ENCODE results near the gene TMEM184B. TPM values are rescaled to one million over a fixed set of nuclear protein-coding genes. Genes with fewer than 3 reads are reported as not detected.

Gene TMEM184B
- total and polyA plus RNA-seq, 2 donors from 2014 or later: 22.9 to 54.1 TPM

GRCh38 chr22:38221407-38221806 is 51.4 kb downstream of the TMEM184B start:
- no peak for TF ChIP-seq CTCF (IDR thresholded peaks at IDR 0.05; ENCODE audit: borderline replicate concordance, extremely low read depth, insufficient read depth)
- no peak overlapping the region for H3K4me3 ChIP-seq (ENCODE audit: low read length in 3 of 3)
- no peak overlapping the region for H3K27ac ChIP-seq (ENCODE audit: low read depth in 2 of 2, low read length in 2 of 2)
- H3K4me1 ChIP-seq (ENCODE audit: control insufficient read depth in 2 of 3, insufficient read depth in 2 of 3, low read depth in 1 of 3, low read length in 3 of 3): peaks cover 0 to 15% (median 12%) of the 10 kb centered on the region in 3 donors
- DNase-seq: no peak
- no peaks in the 10 kb centered on the region for H3K27me3 ChIP-seq (ENCODE audit: control insufficient read depth, insufficient read depth, low read length)
- intact Hi-C loops (cut with DNase I): no loop called here
- no peaks in the 10 kb centered on the region for H3K9me3 ChIP-seq (ENCODE audit: control insufficient read depth in 2 of 3, insufficient read depth in 1 of 3, low read length in 3 of 3)
- H3K36me3 ChIP-seq (ENCODE audit: control insufficient read depth in 2 of 3, insufficient read depth in 3 of 3, low read length in 3 of 3): peaks cover 0 to 6% (median 3%) of the 10 kb centered on the region in 3 donors
- no peak for FAIRE-seq
- H3K9ac ChIP-seq (ENCODE audit: low read length in 3 of 3): no peak overlapping the region

GRCh38 chr22:38220653-38221386 is 52.0 kb downstream of the TMEM184B start:
- intact Hi-C loops (cut with DNase I): no loop called here
- H3K9me3 ChIP-seq (ENCODE audit: control insufficient read depth in 2 of 3, insufficient read depth in 1 of 3, low read length in 3 of 3): no peaks in the 10 kb centered on the region
- no peak for DNase-seq
- H3K27me3 ChIP-seq (ENCODE audit: control insufficient read depth, insufficient read depth, low read length): no peaks in the 10 kb centered on the region
- H3K36me3 ChIP-seq (ENCODE audit: control insufficient read depth in 2 of 3, insufficient read depth in 3 of 3, low read length in 3 of 3): peaks cover 0 to 4% (median 3%) of the 10 kb centered on the region in 3 donors
- no peak for FAIRE-seq
- no peak overlapping the region for H3K27ac ChIP-seq (ENCODE audit: low read depth in 2 of 2, low read length in 2 of 2)
- H3K9ac ChIP-seq (ENCODE audit: low read length in 3 of 3): no peak overlapping the region
- peaks cover 0 to 15% (median 12%) of the 10 kb centered on the region in 3 donors for H3K4me1 ChIP-seq (ENCODE audit: control insufficient read depth in 2 of 3, insufficient read depth in 2 of 3, low read depth in 1 of 3, low read length in 3 of 3)
- no peak for TF ChIP-seq CTCF (IDR thresholded peaks at IDR 0.05; ENCODE audit: borderline replicate concordance, extremely low read depth, insufficient read depth)
- no peak overlapping the region for H3K4me3 ChIP-seq (ENCODE audit: low read length in 3 of 3)

- intact Hi-C loops (cut with DNase I): no loop called here
- peaks cover 0 to 15% (median 12%) of the 10 kb centered on the region in 3 donors for H3K4me1 ChIP-seq (ENCODE audit: control insufficient read depth in 2 of 3, insufficient read depth in 2 of 3, low read depth in 1 of 3, low read length in 3 of 3)
These were observed 52.6 kb downstream of the TMEM184B start for GRCh38 chr22:38220163-38220562.

More at GRCh38 chr22:38220163-38220562, 52.6 kb downstream of the TMEM184B start:
- TF ChIP-seq CTCF (IDR thresholded peaks at IDR 0.05; ENCODE audit: borderline replicate concordance, extremely low read depth, insufficient read depth): no peak
- Histone ChIP-seq H3K9ac (ENCODE audit: low read length in 3 of 3) (no peak overlapping the region), H3K27me3 (ENCODE audit: control insufficient read depth, insufficient read depth, low read length) (no peaks in the 10 kb centered on the region), H3K36me3 (ENCODE audit: control insufficient read depth in 2 of 3, insufficient read depth in 3 of 3, low read length in 3 of 3) (peaks cover 0 to 3% (median 0%) of the 10 kb centered on the region in 3 donors), H3K27ac (ENCODE audit: low read depth in 2 of 2, low read length in 2 of 2) (peak overlapping the region; percentile 28 to 40), H3K9me3 (ENCODE audit: control insufficient read depth in 2 of 3, insufficient read depth in 1 of 3, low read length in 3 of 3) (no peaks in the 10 kb centered on the region), H3K4me3 (ENCODE audit: low read length in 3 of 3) (no peak overlapping the region)
- no peak for FAIRE-seq
- DNase-seq: no peak
